Measurements from ENCODE around the gene ANKRD6. TPM values are rescaled to one million over a fixed set of nuclear protein-coding genes. Genes with fewer than 3 reads are reported as not detected.
"Not testable (repeated sequence)": the region's sequence is repeated elsewhere in the genome, so short reads cannot be mapped to it uniquely, and the experiment has no call there.

Gene ANKRD6
- total RNA-seq, 1 donor from 2014 or later, result 13.5 TPM

GRCh38 chr6:89392823-89393222, 40.1 kb upstream of the ANKRD6 start:
- H2AFZ ChIP-seq (ENCODE audit: low read depth, low read length), result no peak overlapping the region
- Mint-ChIP-seq H3K4me1 (ENCODE audit: low read depth, unreplicated experiment) (no peaks in the 10 kb centered on the region), H3K27ac (ENCODE audit: unreplicated experiment) (no peak overlapping the region), H3K4me3 (ENCODE audit: unreplicated experiment) (no peak overlapping the region), H3K9me3 (ENCODE audit: unreplicated experiment) (peaks cover 2% of the 10 kb centered on the region), H3K27me3 (ENCODE audit: low read depth, unreplicated experiment) (no peaks in the 10 kb centered on the region), H3K36me3 (ENCODE audit: low read depth, unreplicated experiment) (no peaks in the 10 kb centered on the region)
- no peaks in the 10 kb centered on the region for H4K20me1 ChIP-seq (ENCODE audit: insufficient read depth, low read length)
- peaks cover 2% of the 10 kb centered on the region for H3K27me3 ChIP-seq (ENCODE audit: insufficient read depth, low read length)
- no peaks in the 10 kb centered on the region for H3K36me3 ChIP-seq (ENCODE audit: insufficient read depth, low read length)
- no peak overlapping the region for H3K4me2 ChIP-seq (ENCODE audit: low read length)
- no peaks in the 10 kb centered on the region for H3K79me2 ChIP-seq (ENCODE audit: insufficient read depth, low read length)
- TF ChIP-seq EZH2 (IDR thresholded peaks at IDR 0.05; ENCODE audit: insufficient read depth, low read length), result no peak
- TF ChIP-seq CTCF (IDR thresholded peaks at IDR 0.05; ENCODE audit: insufficient read depth, low read depth, low read length), result no peak
- DNase-seq (ENCODE audit: low read depth) (no peak), FAIRE-seq (no peak)
- no peaks in the 10 kb centered on the region for H3K9me3 ChIP-seq (ENCODE audit: insufficient read depth, low read depth, low read length)
- no peaks in the 10 kb centered on the region for H3K4me1 ChIP-seq (ENCODE audit: insufficient read depth, low read length)
- no peak overlapping the region for H3K4me3 ChIP-seq (ENCODE audit: insufficient read depth, low read depth, low read length)
- H3K9ac ChIP-seq (ENCODE audit: low read length), result no peak overlapping the region
- H3K27ac ChIP-seq (ENCODE audit: low read depth, low read length), result no peak overlapping the region

GRCh38 chr6:89393659-89394058, 39.3 kb upstream of the ANKRD6 start:
- peaks cover 2% of the 10 kb centered on the region for H3K27me3 ChIP-seq (ENCODE audit: insufficient read depth, low read length)
- H3K4me3 ChIP-seq (ENCODE audit: insufficient read depth, low read depth, low read length), result no peak overlapping the region
- H3K79me2 ChIP-seq (ENCODE audit: insufficient read depth, low read length), result no peaks in the 10 kb centered on the region
- Mint-ChIP-seq H3K4me1 (ENCODE audit: low read depth, unreplicated experiment) (no peaks in the 10 kb centered on the region), H3K36me3 (ENCODE audit: low read depth, unreplicated experiment) (no peaks in the 10 kb centered on the region), H3K27me3 (ENCODE audit: low read depth, unreplicated experiment) (no peaks in the 10 kb centered on the region), H3K4me3 (ENCODE audit: unreplicated experiment) (no peak overlapping the region), H3K9me3 (ENCODE audit: unreplicated experiment) (peaks cover 2% of the 10 kb centered on the region), H3K27ac (ENCODE audit: unreplicated experiment) (no peak overlapping the region)
- DNase-seq (ENCODE audit: low read depth) (no peak), FAIRE-seq (no peak)
- no peak for TF ChIP-seq EZH2 (IDR thresholded peaks at IDR 0.05; ENCODE audit: insufficient read depth, low read length)
- TF ChIP-seq CTCF (IDR thresholded peaks at IDR 0.05; ENCODE audit: insufficient read depth, low read depth, low read length), result no peak
- H3K4me1 ChIP-seq (ENCODE audit: insufficient read depth, low read length), result no peaks in the 10 kb centered on the region
- H3K9me3 ChIP-seq (ENCODE audit: insufficient read depth, low read depth, low read length), result no peaks in the 10 kb centered on the region
- H3K36me3 ChIP-seq (ENCODE audit: insufficient read depth, low read length), result no peaks in the 10 kb centered on the region
- no peak overlapping the region for H3K4me2 ChIP-seq (ENCODE audit: low read length)
- H4K20me1 ChIP-seq (ENCODE audit: insufficient read depth, low read length), result no peaks in the 10 kb centered on the region
- H2AFZ ChIP-seq (ENCODE audit: low read depth, low read length), result no peak overlapping the region
- no peak overlapping the region for H3K27ac ChIP-seq (ENCODE audit: low read depth, low read length)
- no peak overlapping the region for H3K9ac ChIP-seq (ENCODE audit: low read length)

- not testable (repeated sequence) for H3K9me3 Mint-ChIP-seq (ENCODE audit: unreplicated experiment); H3K27ac ChIP-seq (ENCODE audit: low read depth, low read length); H3K4me3 ChIP-seq (ENCODE audit: insufficient read depth, low read depth, low read length); H3K9ac ChIP-seq (ENCODE audit: low read length); H3K27me3 ChIP-seq (ENCODE audit: insufficient read depth, low read length); H3K36me3 ChIP-seq (ENCODE audit: insufficient read depth, low read length); H3K4me1 Mint-ChIP-seq (ENCODE audit: low read depth, unreplicated experiment); H3K9me3 ChIP-seq (ENCODE audit: insufficient read depth, low read depth, low read length); H3K27ac Mint-ChIP-seq (ENCODE audit: unreplicated experiment); FAIRE-seq; H3K4me3 Mint-ChIP-seq (ENCODE audit: unreplicated experiment); H3K36me3 Mint-ChIP-seq (ENCODE audit: low read depth, unreplicated experiment); DNase-seq (ENCODE audit: low read depth); H2AFZ ChIP-seq (ENCODE audit: low read depth, low read length); H4K20me1 ChIP-seq (ENCODE audit: insufficient read depth, low read length); H3K4me2 ChIP-seq (ENCODE audit: low read length); H3K79me2 ChIP-seq (ENCODE audit: insufficient read depth, low read length); H3K4me1 ChIP-seq (ENCODE audit: insufficient read depth, low read length); H3K27me3 Mint-ChIP-seq (ENCODE audit: low read depth, unreplicated experiment)
Observed at GRCh38 chr6:89397884-89398283, 35.1 kb upstream of the ANKRD6 start.

Measured in astrocyte (in vitro differentiated cells and primary cell).